Right lobe of liver (tissue), 6 donors: Measurements from ENCODE around the gene STAT3. TPM values are rescaled to one million over a fixed set of nuclear protein-coding genes. Genes with fewer than 3 reads are reported as not detected.

ENCODE experiments used
- ATAC-seq, 4 donors: fragments of 200-7000 bp; cut with Tn5 transposase; one replicate each; pipeline ENCODE4 v1.9.1; 2020; ENCODE audit warnings: mild to moderate bottlenecking in 4 of 4, moderate library complexity in 4 of 4
- DNase-seq, 3 donors: peaks; one replicate each; pipeline ENCODE4 v3.0.0-alpha.2; 2020
- H3K27ac ChIP-seq, 3 donors: fragments of 200-600 bp; one replicate each; pipeline ENCODE4 v1.8.0; 2022
- H3K27me3 ChIP-seq, 2 donors: fragments of 200-600 bp; one replicate each; pipeline ENCODE4 v1.8.0; 2022
- H3K36me3 ChIP-seq, 4 donors: fragments of 200-600 bp; sonication (generic) in 1 of 4; one replicate each; pipeline versions ENCODE4 v1.5.1 to v1.8.0; 2017 to 2022; ENCODE audit warnings: control low read depth in 1 of 4
- H3K4me1 ChIP-seq, 4 donors: fragments of 200-600 bp; sonication (generic) in 1 of 4; one replicate each; pipeline versions ENCODE4 v1.5.1 to v1.8.0; 2017 to 2022; ENCODE audit warnings: control low read depth in 1 of 4
- H3K4me3 ChIP-seq, 3 donors: fragments of 200-600 bp; one replicate each; pipeline ENCODE4 v1.8.0; 2022
- H3K9me3 ChIP-seq, 4 donors: fragments of 200-600 bp; sonication (generic) in 1 of 4; one replicate each; pipeline versions ENCODE4 v1.5.1 to v1.8.0; 2017 to 2022; ENCODE audit warnings: control low read depth in 1 of 4
- CTCF ChIP-seq, 4 donors: fragments of 200-600 bp in 3 of 4; fragments of 450-650 bp in 1 of 4; IDR thresholded peaks; one replicate each; pipeline versions ENCODE4 v1.5.1 to v1.8.0; 2016 to 2022; ENCODE audit warnings: antibody characterized with exemption in 4 of 4, mild to moderate bottlenecking in 2 of 4
- POLR2A ChIP-seq: fragments of 450-650 bp; IDR thresholded peaks from one replicate; pipeline ENCODE4 v1.6.1; 2017; ENCODE audit warnings: antibody characterized with exemption, mild to moderate bottlenecking
- WGBS: methylation state at CpG from one replicate; pipeline ENCODE4 v1.1.6; 2018; ENCODE audit warnings: low coverage, low lambda C conversion rate; ENCODE audit not compliant: insufficient coverage; ENCODE audit errors: missing lambda C conversion rate; 5-methylcytosine and 5-hydroxymethylcytosine counted together
- intact Hi-C, 2 donors: fragments of 100-400 bp; cut with DNase I; formaldehyde crosslinking; loops; one replicate each; pipeline versions ENCODE4 v1.11.2 to v1.14.1; 2022
- total RNA-seq, 6 experiments: library from RNA; depleted of rRNA in 2 of 6; stranded (reverse); fragments of >200 nt in 2 of 6; fragmentation: NEBNext Ultra II Directional in 3 of 6; extraction: Animal tissue kit (Norgen Biotek cat#: 25700) in 3 of 6; gene quantifications; one replicate each; pipeline versions ENCODE4 v1.1.0 to v1.2.4, GENCODE V29; 2016 to 2023
- donor health status: DM: no; HTN: yes; CAD: no.
- donor health status: DM: no; HTN: no; CAD: no.
- donor health status: DM: no; HTN: no; CAD: no.
- donor health status: DM: no; HTN: yes; CAD: no.
- donor health status: DM: no; HTN: yes; CAD: no.

Gene STAT3
- total RNA-seq, 6 experiments from 2014 or later, result 108 to 267 (median 208) TPM

GRCh38 chr17:42288803-42289610 lies 99.2 kb downstream of the STAT3 start:
- H3K27ac ChIP-seq, result peak overlapping the region; percentile 50 to 79 (median 75)
- peaks cover 0 to 6% (median 2%) of the 10 kb centered on the region in 4 donors for H3K4me1 ChIP-seq
- H3K36me3 ChIP-seq, result no peaks in the 10 kb centered on the region
- DNase-seq (peak; percentile 65 to 73 (median 66)), ATAC-seq (peak; percentile 29 to 48 (median 42))
- no peaks in the 10 kb centered on the region for H3K27me3 ChIP-seq
- peak overlapping the region; percentile 57 to 72 (median 58) for H3K4me3 ChIP-seq
- intact Hi-C loops, result no loop called here
- WGBS, result 20% methylated on average over 1 of the region's 44 CpGs
- TF ChIP-seq CTCF (IDR thresholded peaks at IDR 0.05), result no peak
- TF ChIP-seq POLR2A, result no peak
- no peaks in the 10 kb centered on the region for H3K9me3 ChIP-seq

- intact Hi-C loops, result no loop called here
- WGBS, result 21% methylated on average over 11 of the region's 88 CpGs
Measured at GRCh38 chr17:42287977-42288802, 100.1 kb downstream of the STAT3 start, which contains the start of gene STAT5A. Gene STAT5A, plus strand, starts transcription at chr17:42288498. Its CDS starts 914 bp downstream, at chr17:42289412.

GRCh38 chr17:42287305-42287976 lies 100.8 kb downstream of the STAT3 start:
- intact Hi-C loops, result no loop called here
- no peaks in the 10 kb centered on the region for H3K36me3 ChIP-seq
- peak overlapping the region; percentile 57 to 72 (median 58) for H3K4me3 ChIP-seq
- TF ChIP-seq CTCF (IDR thresholded peaks at IDR 0.05) (no peak), POLR2A (peak; percentile 15)
- 66% methylated on average over 5 of the region's 14 CpGs for WGBS
- ATAC-seq, result peak in 3 of 4 donors; percentile 2 to 10 (median 6)
- H3K27ac ChIP-seq, result peak overlapping the region; percentile 22 to 79 (median 75)
- H3K27me3 ChIP-seq, result no peaks in the 10 kb centered on the region
- peak in 1 of 3 donors; percentile 47 for DNase-seq
- H3K9me3 ChIP-seq, result no peaks in the 10 kb centered on the region
- peaks cover 0 to 6% (median 2%) of the 10 kb centered on the region in 4 donors for H3K4me1 ChIP-seq

More at GRCh38 chr17:42287977-42288802, 100.1 kb downstream of the STAT3 start, which contains the start of gene STAT5A:
- Histone ChIP-seq H3K27ac (peak within 1 kb of the TSS; percentile 50 to 79 (median 75)), H3K36me3 (no peaks in the 10 kb centered on the region), H3K4me3 (peak within 1 kb of the TSS; percentile 57 to 72 (median 58)), H3K9me3 (no peaks in the 10 kb centered on the region), H3K4me1 (peaks cover 0 to 6% (median 2%) of the 10 kb centered on the region in 4 donors), H3K27me3 (no peaks in the 10 kb centered on the region)
- DNase-seq, result peak; percentile 90 to 92 (median 90)
- peak; percentile 88 to 94 (median 91) for ATAC-seq
- TF ChIP-seq POLR2A (peak; percentile 87), CTCF (IDR thresholded peaks at IDR 0.05) (no peak)
